CD4-positive, alpha-beta T cell treated with Interleukin-6 for 4 hours (primary cell): ENCODE data around the gene PARD3B.

Experiments used
- DNase-seq: peaks from one replicate; pipeline ENCODE4 v3.0.0-alpha.2; 2020; ENCODE audit warnings: mixed read lengths

PARD3B gene

GRCh38 chr2:204772546-204772945 is 227.3 kb downstream of the PARD3B start:
- no peak for DNase-seq

- DNase-seq, result no peak
Observed at GRCh38 chr2:204775766-204776165, 230.5 kb downstream of the PARD3B start.

DNA sequence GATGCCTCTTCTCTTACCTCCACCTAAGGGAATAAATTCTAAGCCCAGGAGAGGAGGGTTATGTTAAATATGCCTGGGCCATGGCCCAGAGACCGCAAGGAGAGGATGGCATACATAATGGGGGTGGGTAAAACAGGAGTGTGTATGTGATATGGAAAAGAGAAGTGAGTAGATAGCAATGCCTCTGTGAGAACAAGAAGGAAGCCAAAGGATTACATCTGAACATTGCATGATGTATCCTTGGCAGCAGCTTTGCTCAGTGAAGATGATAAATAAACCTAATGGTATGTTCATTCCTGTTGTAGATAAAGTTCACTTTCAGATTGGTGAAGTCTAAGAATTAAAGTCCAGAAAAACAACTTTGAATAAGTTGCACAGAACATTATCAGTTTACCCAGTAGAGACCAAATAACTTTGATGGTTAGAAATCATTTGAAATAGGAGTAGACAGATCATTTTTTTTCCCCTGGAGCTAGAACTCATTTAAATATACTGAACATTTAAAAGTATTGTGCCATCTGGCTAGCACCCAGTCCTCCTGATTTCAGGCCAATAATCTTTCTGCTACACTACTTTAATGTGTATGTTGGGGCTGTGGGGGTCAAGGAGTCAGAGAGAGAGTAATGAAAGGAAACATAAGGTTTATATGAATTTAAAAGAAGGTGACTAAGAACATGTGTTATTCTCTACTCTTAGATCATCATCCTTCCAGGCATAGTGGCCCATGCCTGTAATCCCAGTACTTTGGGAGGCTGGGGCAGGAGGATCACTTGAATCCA is 231.7 kb downstream of the PARD3B start:
- DNase-seq, result no peak

- no peak for DNase-seq
Observed at GRCh38 chr2:204779771-204780170, 234.5 kb downstream of the PARD3B start.

DNA sequence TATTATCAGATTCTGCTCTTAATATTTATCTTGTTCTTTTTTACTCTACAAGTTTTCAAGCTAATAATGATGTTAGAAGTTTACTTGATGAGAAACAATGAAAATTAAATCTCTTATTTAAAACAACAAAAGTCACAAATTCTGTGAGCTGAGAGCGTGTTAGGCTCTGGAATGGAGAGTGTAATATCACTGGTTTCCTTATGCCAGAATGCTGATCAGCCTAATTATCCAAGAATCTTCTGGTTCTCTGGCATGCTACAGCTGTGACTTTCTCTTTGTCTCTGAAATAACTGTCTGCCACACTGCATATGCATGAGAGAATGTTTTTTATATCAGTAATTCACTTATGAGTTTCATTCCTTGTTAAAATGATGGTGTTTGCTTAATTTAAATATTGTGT is 236.7 kb downstream of the PARD3B start:
- no peak for DNase-seq

DNA sequence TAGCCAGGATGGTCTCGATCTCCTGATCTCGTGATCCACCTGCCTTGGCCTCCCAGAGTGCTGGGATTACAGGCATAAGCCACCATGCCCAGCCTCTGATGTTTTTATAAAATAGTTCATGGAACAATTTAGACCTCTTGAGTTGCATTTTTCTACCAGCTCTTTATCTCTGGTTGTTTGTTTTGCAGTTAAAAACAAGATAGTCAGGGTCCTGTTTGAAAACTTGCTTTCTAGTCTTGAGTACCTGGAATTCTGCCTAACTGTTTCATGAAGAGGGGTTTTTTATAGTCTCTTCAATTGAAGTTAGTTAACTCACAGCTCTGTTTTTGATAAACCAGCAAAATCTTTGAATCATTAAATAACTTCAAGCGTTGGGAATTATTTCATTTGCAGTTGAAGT is 244.8 kb downstream of the PARD3B start:
- no peak for DNase-seq

DNA sequence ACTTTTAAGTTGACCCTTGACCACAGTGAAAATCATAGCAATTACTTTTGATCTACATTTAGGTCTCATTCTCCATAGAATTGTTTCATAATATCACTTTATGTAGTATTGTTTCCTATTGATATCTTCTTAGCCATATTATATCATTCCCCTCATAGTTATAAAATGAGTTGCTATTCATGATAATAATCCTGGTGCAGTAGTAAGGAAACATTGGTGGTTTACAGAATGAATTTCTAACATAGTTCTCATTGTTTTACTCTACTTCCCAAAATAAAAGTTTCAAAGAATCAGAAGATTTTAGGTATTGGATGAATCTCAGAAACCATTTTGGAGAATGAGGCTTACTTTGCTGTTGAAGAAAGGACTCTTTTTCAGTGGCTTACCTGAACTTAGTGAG is 246.0 kb downstream of the PARD3B start:
- no peak for DNase-seq

DNA sequence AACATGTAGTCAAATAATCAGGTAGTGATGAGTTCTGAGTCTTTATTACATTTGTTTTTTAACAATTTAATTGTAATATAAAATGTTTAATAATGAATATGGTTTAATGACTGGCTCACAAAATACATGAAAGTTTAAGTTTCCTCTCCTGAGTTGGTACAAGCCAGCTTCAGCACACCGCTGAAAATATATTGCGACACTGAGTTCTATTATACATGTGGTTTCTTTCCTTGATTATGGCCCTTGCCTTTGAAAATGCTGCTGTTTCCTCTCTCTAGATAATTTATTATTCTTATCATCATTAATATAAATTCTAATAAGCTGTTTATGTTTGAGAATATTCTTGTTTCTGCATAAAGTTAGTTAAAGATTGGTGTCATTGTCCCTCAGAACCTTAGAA is 249.3 kb downstream of the PARD3B start:
- no peak for DNase-seq

GRCh38 chr2:204795156-204795555 is 249.9 kb downstream of the PARD3B start:
- DNase-seq, result no peak

DNA sequence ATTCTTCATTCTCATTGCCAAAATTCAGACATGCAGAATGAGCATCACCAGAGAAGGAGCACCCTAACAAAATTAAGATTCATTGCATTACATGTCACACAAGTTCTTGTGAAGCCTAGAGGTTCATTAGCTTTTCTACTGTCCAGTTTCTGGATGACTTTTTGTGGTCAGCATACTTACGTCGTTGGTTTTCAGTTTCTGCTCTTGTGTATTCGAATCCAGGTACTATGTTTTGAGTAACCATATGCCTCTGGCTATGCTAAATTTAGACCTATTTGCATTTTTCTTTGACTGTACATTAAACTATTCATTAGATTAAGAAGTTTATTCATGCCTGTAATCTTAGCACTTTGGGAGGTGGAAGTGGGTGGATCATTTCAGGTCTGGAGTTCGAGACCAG is 251.3 kb downstream of the PARD3B start:
- no peak for DNase-seq

DNA sequence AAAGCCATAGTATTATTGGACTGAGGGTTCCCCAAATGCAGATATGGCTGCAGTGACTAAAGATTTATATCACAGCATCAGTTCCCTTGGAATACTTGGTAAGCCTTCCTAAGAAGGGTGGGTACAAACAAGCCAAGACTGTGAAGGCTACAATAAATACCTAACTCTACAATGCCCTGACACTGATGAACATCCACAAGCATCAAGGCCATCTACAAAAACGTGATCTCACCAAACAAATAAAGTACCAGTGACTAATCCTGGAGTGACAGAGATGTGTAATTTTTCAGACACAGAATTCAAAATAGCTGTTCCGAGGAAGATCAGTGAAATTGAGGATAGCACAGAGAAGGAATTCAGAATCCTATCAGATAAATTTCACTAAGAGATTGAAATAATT is 254.5 kb downstream of the PARD3B start:
- DNase-seq, result no peak

- no peak for DNase-seq
Observed at GRCh38 chr2:204808494-204808893, 263.2 kb downstream of the PARD3B start.

GRCh38 chr2:204824751-204825453 is 279.6 kb downstream of the PARD3B start:
- DNase-seq, result no peak

DNA sequence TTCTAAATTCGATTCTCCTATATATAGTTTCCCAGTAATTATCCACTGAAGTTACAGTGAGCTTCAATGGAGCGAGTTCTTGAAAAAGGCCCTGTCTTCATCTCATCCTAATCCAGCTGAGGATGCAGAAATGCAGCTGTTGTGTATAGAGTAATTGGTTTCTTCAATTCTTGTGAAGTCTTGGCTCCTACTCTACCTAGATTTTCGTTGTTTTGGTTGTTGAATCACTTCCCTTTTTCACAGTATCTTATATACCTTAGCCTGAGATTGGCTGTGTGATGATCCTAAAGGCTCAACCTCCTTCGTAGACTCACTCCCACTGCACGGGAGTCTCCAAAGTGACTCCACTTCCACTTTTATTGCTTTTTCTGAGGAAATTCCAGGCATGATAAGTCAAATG is 280.4 kb downstream of the PARD3B start:
- no peak for DNase-seq

GRCh38 chr2:204827701-204828590 is 282.7 kb downstream of the PARD3B start:
- no peak for DNase-seq

DNA sequence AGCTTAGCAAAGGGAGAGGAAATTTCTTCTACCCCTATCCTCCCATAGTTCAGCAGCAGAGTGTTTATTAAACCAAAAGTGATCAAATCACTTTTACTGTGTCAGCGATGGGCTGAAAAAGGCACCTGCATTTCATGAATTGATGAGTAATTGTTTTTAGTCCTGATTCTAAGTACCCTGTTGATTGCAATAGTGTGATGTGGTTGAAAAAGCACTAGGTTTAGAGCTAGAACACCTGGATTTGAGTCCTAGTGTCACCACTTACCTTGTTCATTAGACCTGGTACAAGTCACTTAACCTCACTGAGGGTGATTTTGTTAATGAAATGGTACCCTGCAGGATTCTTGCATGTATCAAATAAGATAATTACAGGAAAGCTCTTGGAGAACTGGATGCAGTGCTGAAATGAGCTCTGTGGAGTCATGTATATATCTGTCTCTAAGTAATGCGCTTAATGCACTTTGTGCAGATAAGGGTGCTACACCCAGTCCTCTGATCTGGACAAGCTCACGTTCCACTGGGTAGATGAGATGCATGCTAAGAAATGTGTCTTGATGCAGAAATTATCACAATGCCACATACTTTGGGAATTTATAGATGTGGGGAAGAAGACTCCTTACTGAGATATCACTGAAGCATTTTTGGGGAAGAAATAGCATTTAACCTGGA is 289.6 kb downstream of the PARD3B start:
- DNase-seq, result no peak

- DNase-seq, result no peak
Observed at GRCh38 chr2:204835786-204836185, 290.5 kb downstream of the PARD3B start.

DNA sequence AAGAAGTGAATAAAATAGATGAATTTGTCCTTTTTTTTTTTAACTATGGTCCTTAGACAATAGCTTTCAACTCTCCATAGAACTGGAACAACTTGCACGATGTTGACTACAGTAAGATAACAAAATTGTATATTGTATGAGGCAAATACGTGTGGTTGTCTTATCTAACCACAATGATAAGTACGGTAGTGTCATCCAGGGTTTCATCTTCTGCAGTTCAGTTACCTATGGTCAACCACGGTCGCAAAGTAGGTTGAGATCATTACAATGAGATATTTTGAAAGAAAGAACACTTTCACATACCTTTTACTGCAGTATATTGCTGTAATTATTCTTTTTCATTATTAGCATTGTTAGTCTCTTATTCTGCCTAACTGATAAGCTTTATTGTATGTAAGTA is 295.2 kb downstream of the PARD3B start:
- no peak for DNase-seq

DNA sequence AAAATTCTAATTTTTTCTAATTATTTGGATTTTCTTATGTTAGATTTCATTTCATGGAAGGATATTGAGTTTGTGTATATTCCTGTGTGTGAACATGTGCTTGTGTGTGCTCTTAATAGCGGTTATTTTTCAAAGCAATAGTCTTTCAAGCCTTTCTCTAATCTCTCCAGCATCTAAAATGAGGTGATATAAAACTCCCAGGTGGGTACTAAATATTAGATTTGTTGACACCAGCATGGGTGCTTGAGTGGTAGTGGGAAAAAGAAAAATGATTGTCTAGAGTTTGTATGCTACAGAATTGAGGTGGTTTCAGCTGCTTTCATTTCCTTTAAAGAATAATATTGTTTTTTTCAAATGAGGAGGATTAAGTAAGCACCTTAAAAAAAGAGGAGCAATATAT is 296.8 kb downstream of the PARD3B start:
- no peak for DNase-seq

- peak; percentile 19 for DNase-seq
Observed at GRCh38 chr2:204842661-204843485, 297.6 kb downstream of the PARD3B start.

GRCh38 chr2:204846471-204846870 is 301.2 kb downstream of the PARD3B start:
- DNase-seq, result no peak

DNA sequence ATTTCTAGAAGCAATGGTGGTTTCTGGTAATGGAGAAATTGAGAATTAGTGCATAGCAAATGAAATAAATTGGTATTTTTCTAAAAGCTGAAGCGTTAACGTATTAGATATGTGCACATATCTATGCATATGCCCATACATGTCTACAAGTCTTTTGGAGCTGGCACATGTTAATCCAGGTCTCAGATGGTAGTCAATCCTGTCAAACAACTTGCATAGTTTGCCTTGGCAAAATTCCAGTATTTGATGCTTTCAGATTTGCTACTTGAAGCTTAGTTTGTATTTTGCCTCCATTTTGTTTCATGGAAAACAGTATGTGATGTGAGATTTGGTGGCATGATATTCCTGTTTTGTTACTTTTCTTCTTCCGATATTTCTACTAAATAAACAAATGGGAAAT is 304.6 kb downstream of the PARD3B start:
- no peak for DNase-seq
